SJCRH30 (cell line): ENCODE measurements around the gene ADM. TPM values are rescaled to one million over a fixed set of nuclear protein-coding genes. Genes with fewer than 3 reads are reported as not detected.
"Not testable (repeated sequence)": the region's sequence is repeated elsewhere in the genome, so short reads cannot be mapped to it uniquely, and the experiment has no call there.

ENCODE experiments used
- DNase-seq, 2 experiments: peaks; one replicate each; pipeline ENCODE4 v3.0.0-alpha.2; 2015 to 2020
- H3K27ac ChIP-seq: fragments of 250-450 bp; sonication (Bioruptor Pico); 2 replicates; pipeline ENCODE4 v1.5.1; 2020; ENCODE audit warnings: mild to moderate bottlenecking, moderate library complexity
- H3K27me3 ChIP-seq: fragments of 250-450 bp; sonication (Bioruptor Pico); 2 replicates; pipeline ENCODE4 v1.5.1; 2020; ENCODE audit warnings: mild to moderate bottlenecking, moderate library complexity
- H3K36me3 ChIP-seq: fragments of 250-450 bp; sonication (Bioruptor Pico); 2 replicates; pipeline ENCODE4 v1.5.1; 2020; ENCODE audit warnings: mild to moderate bottlenecking, moderate library complexity
- H3K4me1 ChIP-seq: fragments of 250-450 bp; sonication (Bioruptor Pico); 2 replicates; pipeline ENCODE4 v1.5.1; 2020; ENCODE audit warnings: mild to moderate bottlenecking, moderate library complexity
- H3K4me3 ChIP-seq: fragments of 250-450 bp; sonication (Bioruptor Pico); 2 replicates; pipeline ENCODE4 v1.5.1; 2020; ENCODE audit warnings: mild to moderate bottlenecking, moderate library complexity
- H3K9me3 ChIP-seq: fragments of 250-450 bp; sonication (Bioruptor Pico); replicated peaks from 2 replicates; pipeline ENCODE4 v1.5.1; 2020; ENCODE audit warnings: mild to moderate bottlenecking, moderate library complexity
- total RNA-seq: library from RNA; depleted of rRNA; stranded (reverse); fragments of >200 nt; shearing (Covaris generic); gene quantifications from 2 replicates; pipeline ENCODE4 v1.2.3, GENCODE V29; 2014; rRNA removed

Gene ADM, protein sequence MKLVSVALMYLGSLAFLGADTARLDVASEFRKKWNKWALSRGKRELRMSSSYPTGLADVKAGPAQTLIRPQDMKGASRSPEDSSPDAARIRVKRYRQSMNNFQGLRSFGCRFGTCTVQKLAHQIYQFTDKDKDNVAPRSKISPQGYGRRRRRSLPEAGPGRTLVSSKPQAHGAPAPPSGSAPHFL
- 2.2 and 2.3 TPM in 2 replicates for total RNA-seq

DNA sequence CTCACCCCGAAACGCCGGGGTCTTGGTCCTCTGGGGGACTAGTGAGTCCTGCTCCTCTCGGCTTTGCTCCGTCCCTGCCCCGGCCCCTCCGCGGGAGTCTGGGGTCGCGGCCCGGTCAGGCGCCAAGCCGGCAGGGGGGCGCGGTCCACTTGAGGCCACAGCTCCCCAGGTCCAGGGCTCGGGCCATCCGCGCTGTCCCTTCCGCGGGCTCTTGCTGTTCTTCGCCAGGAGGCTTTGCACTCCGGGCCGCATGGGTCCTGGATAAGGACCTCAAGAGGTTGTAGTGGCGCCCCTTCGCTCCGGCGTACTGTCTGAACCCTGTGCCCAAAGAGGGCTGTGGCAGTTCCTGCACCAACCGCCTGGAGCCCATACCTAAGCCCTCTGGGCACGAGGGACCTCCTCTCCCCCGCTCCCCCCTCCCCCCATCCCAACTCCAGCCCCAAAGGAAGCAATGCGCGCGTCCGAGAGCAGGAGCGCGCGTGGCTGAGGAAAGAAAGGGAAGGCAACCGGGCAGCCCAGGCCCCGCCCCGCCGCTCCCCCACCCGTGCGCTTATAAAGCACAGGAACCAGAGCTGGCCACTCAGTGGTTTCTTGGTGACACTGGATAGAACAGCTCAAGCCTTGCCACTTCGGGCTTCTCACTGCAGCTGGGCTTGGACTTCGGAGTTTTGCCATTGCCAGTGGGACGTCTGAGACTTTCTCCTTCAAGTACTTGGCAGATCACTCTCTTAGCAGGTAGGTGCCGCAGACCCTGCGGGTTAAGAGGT lies at the start of gene ADM:
Gene ADM, plus strand, starts transcription at position 579 of the 767 bp plus-strand sequence. CDS start 628 bp downstream, outside the sequence.
- no peaks in the 10 kb centered on the region for H3K36me3 ChIP-seq
- peaks cover 11% of the 10 kb centered on the region for H3K4me1 ChIP-seq
- no peaks in the 10 kb centered on the region for H3K27me3 ChIP-seq

DNA sequence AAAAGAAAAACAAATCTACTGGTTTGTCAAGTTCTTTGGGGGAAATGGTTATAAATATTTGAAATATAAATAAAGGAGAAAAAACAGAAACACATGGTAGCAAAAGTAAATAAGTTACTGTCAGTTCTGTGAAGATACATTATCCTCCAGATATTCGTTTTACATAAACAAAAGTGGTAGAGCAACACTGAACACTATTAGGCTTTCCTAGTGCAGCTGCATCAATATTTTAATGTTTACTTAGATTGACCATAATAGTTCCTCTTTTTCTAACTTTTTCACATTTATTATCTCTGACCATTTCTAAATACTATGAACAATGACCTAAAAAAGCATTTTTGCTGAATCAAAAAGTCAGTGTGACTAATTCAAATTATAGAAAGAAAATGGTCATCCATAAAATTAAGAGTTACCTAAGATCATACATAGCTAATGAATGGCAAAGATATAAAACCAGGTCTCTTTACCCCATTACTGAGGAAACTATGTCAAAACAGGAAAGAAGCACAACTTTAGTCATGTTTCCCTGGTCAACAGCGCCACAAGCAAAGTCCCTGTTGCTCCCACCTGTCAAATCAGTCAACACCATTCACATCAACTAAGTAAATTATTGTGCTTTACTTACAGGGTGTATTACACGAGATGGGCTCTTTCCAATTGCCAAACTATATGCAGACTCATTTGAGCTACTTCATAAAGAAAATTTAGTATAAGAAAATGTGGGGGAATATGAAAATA lies 49.3 kb upstream of the ADM start:
- Histone ChIP-seq H3K9me3 (no peaks in the 10 kb centered on the region), H3K27me3 (no peaks in the 10 kb centered on the region), H3K4me3 (no peak overlapping the region), H3K27ac (peak overlapping the region; percentile 63), H3K4me1 (peaks cover 19% of the 10 kb centered on the region), H3K36me3 (no peaks in the 10 kb centered on the region)
- peak; percentile 58 to 84 for DNase-seq

More for the DNA sequence above, at the start of gene ADM:
- DNase-seq = peak; percentile 80 to 86
- Histone ChIP-seq H3K27ac (peak within 1 kb of the TSS; percentile 63), H3K4me3 (peak within 1 kb of the TSS; percentile 64), H3K9me3 (no peaks in the 10 kb centered on the region)

DNA sequence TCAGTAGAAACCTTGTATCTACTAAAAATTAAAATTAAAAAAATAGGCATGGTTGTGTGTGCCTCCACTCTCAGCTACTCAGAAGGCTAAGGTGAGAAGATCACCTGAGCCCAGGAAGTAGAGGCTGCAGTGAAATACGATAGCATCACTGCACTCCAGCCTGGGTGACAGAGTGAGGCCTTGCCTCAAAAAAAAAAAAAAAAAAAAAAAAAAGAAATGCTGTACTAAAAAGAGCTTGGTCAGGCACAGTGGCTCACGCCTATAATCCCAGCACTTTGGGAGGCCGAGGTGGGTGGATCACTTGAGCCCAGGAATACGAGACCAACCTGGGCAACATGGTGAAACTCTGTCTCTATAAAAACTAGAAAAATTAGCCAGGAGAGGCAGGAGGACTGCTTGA lies 47.4 kb upstream of the ADM start:
- Histone ChIP-seq H3K9me3 (no peaks in the 10 kb centered on the region), H3K4me3 (no peak overlapping the region), H3K27me3 (no peaks in the 10 kb centered on the region), H3K36me3 (no peaks in the 10 kb centered on the region), H3K27ac (no peak overlapping the region), H3K4me1 (peaks cover 24% of the 10 kb centered on the region)
- DNase-seq = no peak

DNA sequence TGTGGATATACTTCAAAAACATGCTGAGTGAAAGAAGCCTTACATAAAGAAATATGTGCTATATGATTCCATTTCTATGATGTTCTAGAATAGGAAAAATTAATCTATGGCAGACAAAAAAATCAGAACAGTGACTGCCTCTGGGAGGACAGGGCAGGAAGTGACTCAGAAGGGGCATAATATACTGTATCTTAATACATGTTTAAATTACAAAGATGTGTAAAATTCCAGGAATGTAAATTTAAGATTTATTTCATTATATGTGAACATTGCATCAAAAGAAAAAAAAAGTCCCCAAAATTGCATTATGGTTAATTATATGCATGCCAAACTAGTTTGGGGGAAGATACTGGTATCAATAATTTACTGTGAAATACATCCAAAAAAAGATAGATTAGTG lies 43.1 kb upstream of the ADM start:
- Histone ChIP-seq H3K4me3 (no peak overlapping the region), H3K4me1 (peaks cover 5% of the 10 kb centered on the region), H3K27me3 (no peaks in the 10 kb centered on the region), H3K36me3 (0 out of 2 replicates have a peak, but pooled peaks cover 4% of the 10 kb centered on the region), H3K9me3 (peaks cover 4% of the 10 kb centered on the region; the same call in 1 of the 2 replicates), H3K27ac (no peak overlapping the region)
- no peak for DNase-seq

DNA sequence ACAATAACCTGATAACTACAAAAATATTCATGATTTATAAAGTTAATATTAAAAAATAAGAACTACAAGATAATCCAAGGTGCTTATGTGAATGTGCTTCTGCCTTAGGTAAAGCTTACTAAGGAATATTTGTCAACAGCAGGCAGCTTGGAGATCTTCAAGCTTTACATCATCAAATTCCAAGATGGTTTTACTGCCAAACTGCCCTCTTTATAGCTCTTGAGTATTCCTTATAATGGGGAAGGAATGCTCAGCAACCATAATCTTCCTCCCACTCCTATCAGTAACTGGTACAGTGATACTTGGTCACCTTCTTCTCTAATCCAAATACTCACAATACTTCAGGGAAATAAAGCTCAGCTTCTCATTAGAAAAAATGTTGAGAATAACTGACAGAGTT lies 40.9 kb upstream of the ADM start:
- H3K4me1 ChIP-seq = peaks cover 5% of the 10 kb centered on the region; the same call in 1 of the 2 replicates
- H3K9me3 ChIP-seq = peaks cover 4% of the 10 kb centered on the region; the same call in 1 of the 2 replicates
- no peak overlapping the region for H3K27ac ChIP-seq
- H3K36me3 ChIP-seq = 0 out of 2 replicates have a peak, but pooled peaks cover 4% of the 10 kb centered on the region
- no peak overlapping the region for H3K4me3 ChIP-seq
- no peak for DNase-seq
- no peaks in the 10 kb centered on the region for H3K27me3 ChIP-seq

DNA sequence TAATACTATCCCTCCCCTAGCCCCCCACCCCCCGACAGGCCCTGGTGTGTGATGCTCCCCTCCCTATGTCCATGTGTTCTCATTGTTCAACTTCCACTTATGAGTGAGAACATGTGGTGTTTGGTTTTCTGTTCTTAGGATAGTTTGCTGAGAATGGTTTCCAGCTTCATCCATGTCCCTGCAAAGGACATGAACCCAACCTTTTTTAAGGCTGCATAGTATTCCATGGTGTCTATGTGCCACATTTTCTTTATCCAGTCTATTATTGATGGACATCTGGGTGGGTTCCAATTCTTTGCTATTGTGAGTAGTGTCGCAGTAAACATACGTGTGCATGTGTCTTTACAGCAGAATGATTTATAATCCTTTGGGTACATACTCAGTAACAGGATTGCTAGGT lies 40.2 kb upstream of the ADM start:
- H3K9me3 ChIP-seq, H3K36me3 ChIP-seq, DNase-seq, H3K27ac ChIP-seq, H3K4me1 ChIP-seq, H3K27me3 ChIP-seq, H3K4me3 ChIP-seq: not testable (repeated sequence)

DNA sequence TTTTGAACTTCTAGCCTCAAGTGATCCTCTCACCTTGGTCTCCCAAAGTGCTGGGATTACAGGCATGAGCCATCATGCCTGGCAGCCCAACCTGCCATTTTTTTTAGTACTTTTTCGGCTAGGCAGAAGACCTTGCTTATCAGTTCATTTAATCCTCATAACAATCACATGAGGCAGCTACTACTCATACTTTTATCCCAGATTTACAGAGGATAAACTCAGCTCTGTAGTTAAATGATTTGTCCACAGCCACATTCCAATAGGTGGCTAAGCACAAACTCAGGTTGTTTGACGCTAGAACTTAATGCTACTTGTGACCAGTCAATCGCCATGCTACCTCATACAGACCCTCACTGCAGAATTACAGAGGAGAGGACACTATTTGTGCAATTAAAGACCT lies 38.9 kb upstream of the ADM start:
- no peak for DNase-seq
- Histone ChIP-seq H3K27me3 (no peaks in the 10 kb centered on the region), H3K36me3 (0 out of 2 replicates have a peak, but pooled peaks cover 4% of the 10 kb centered on the region)

DNA sequence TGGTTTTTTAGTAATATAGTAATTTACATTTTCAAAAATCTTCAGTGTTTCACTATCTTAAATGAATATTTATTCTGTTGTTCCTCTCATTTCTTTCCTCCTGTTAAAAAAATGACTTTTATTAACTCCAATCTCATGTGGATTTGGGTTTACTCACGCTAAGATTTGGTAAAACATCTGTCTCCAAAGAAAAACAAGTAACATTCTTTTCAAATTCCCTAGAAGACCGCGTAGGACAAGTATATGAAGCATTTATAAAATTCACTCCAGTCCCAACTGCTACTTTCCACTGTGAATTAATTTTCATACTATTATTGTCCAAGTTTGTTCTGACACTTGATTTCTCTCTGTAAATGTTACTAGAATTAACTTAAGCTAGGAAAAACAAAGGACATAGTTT lies 37.1 kb upstream of the ADM start:
- Histone ChIP-seq H3K27ac (no peak overlapping the region), H3K4me3 (no peak overlapping the region), H3K4me1 (no peaks in the 10 kb centered on the region; the same call in 1 of the 2 replicates), H3K36me3 (0 out of 2 replicates have a peak, but pooled peaks cover 4% of the 10 kb centered on the region), H3K27me3 (no peaks in the 10 kb centered on the region), H3K9me3 (peaks cover 4% of the 10 kb centered on the region; the same call in 1 of the 2 replicates)
- no peak for DNase-seq

More for the DNA sequence above, 38.9 kb upstream of the ADM start:
- no peak overlapping the region for H3K27ac ChIP-seq
- peaks cover 4% of the 10 kb centered on the region; the same call in 1 of the 2 replicates for H3K9me3 ChIP-seq
- no peak overlapping the region for H3K4me3 ChIP-seq
- H3K4me1 ChIP-seq = peaks cover 5% of the 10 kb centered on the region; the same call in 1 of the 2 replicates

DNA sequence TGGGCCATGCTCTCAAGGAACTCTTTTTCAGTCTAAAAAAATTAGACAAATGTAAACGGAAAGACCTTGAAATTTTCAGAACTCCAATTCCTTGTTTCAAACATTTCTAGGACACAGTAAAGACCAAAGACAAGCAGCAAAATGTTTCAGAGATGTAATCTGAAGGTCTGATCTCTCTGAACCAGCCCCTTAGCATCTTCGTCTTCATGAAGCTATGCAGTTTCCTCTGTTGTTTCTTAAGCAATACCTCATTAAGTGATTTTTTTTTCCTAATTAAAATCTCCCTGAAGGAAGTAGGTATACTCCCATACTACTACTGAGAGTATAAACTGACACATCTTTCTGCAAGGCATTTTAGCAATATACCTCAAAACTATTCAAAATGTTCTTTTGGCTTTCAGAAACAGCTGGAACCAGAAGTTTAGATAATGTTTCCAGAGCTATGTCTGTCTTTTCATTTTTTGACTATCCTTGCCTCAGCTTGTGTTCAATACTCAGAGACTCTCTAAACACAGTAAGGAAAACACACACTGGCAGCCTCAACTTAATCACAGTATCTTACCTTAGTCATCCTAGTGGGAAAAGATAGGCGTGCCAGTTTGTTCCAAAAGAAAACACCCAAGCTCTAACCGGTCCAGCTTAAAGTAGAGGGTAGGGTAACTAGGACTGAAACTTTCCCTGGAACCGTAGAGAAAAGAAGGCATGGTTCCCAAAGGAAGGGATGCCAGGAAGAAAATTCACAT lies 36.0 kb upstream of the ADM start:
- Histone ChIP-seq H3K27me3 (no peaks in the 10 kb centered on the region), H3K27ac (no peak overlapping the region), H3K4me1 (no peaks in the 10 kb centered on the region; the same call in 1 of the 2 replicates), H3K4me3 (no peak overlapping the region), H3K9me3 (peaks cover 4% of the 10 kb centered on the region; the same call in 1 of the 2 replicates), H3K36me3 (0 out of 2 replicates have a peak, but pooled peaks cover 4% of the 10 kb centered on the region)
- DNase-seq = no peak

DNA sequence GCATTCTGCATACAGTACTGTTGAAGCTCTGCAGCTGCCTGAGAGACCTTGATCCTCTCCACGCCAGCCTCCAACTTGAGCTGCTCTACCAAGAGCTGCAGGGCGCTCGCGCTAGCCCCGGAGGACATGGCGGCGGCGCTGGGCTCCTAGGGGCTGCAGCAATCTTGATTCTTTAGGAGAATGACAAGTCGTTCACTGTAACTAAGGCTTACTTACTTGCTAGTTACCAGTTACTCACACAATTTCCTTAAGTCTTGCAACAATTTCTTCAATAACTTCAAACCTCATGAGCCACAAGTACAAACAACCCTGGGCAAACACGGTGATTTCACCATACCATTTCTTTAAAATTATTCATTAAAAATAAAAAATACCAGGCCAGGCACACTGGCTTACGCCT lies 32.7 kb upstream of the ADM start:
- Histone ChIP-seq H3K9me3 (no peaks in the 10 kb centered on the region), H3K36me3 (no peaks in the 10 kb centered on the region), H3K27ac (no peak overlapping the region), H3K4me3 (no peak overlapping the region), H3K4me1 (no peaks in the 10 kb centered on the region; the same call in 1 of the 2 replicates), H3K27me3 (no peaks in the 10 kb centered on the region)
- DNase-seq = no peak

DNA sequence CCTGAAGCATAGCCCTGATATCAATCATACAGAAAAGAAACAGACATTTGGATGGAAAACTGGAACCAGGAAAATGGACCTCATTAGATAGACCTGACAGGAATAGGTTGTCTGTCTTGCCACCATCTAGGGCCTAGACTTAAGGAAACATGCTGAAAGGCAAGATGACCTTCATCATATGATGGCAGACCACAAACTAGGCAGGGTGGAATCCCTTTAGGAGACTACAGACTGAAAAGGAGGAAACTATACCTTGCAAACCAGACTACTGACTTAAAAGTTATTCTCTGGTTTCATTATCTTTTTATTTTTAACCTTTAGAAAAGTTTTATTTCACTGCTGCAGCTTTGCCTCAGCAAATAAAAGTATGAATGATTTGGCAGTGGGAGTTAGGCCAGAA lies 31.1 kb upstream of the ADM start:
- Histone ChIP-seq H3K4me1 (no peaks in the 10 kb centered on the region), H3K4me3 (no peak overlapping the region), H3K27me3 (no peaks in the 10 kb centered on the region), H3K36me3 (no peaks in the 10 kb centered on the region), H3K27ac (no peak overlapping the region), H3K9me3 (no peaks in the 10 kb centered on the region)
- no peak for DNase-seq

DNA sequence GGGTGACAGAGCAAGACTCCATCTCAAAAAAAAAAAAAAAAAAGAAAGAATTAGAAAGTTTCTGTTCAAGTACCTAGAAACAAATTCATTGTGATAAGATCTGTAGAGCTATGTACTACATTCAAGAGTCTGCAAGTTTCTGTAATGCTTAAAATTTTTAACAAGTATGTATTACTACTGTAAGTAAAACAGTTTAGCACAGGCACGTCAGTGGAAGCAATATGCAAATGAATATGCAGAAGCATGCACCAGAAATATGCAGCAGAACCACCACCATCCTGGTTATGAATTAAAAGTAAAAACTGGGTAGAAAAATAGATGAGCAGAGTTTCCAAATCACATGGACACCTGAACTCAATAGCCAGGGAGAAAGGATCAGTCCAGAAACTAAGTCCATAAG lies 30.1 kb upstream of the ADM start:
- Histone ChIP-seq H3K27ac (no peak overlapping the region), H3K9me3 (no peaks in the 10 kb centered on the region), H3K4me3 (no peak overlapping the region), H3K36me3 (no peaks in the 10 kb centered on the region), H3K27me3 (no peaks in the 10 kb centered on the region), H3K4me1 (no peaks in the 10 kb centered on the region)
- no peak for DNase-seq

DNA sequence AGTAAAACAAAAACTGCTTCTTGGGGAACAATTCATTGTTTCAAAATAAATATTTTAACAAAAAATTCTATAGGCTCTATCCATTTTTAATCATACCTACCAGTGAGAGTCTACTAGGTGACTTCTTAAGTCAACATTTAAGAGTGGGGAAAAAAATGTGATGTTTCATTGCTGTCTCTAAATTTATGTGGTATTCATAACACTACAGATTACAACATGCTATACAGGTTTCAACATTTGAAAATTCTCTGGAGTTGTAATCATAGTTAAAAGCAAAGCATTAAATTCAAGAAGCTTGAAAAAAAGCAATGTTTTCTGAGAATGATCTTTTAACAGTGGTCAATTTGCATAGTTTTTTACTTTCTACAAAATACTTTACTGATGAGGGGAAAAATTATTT lies 29.2 kb upstream of the ADM start:
- Histone ChIP-seq H3K9me3 (no peaks in the 10 kb centered on the region), H3K27ac (no peak overlapping the region), H3K4me3 (no peak overlapping the region), H3K36me3 (no peaks in the 10 kb centered on the region), H3K27me3 (no peaks in the 10 kb centered on the region), H3K4me1 (no peaks in the 10 kb centered on the region)
- DNase-seq = no peak

DNA sequence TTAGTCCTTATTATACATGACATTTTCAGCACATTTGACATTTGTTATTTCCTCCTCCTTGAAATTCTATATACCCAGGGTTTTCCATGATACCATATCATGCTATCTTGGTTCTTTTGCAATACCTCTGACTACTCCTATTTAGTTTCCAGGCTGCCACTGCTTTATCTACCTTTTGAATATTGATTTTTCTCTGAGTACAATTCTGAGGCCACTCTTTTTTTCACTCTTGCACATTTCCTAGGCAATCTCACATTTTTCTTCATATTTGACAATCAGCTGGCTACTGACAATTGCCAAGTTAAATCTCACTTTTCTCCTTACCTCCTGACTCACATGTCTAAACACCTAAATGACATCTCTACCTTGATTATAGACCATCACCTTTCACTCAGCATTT lies 22.8 kb upstream of the ADM start:
- Histone ChIP-seq H3K9me3 (no peaks in the 10 kb centered on the region), H3K36me3 (no peaks in the 10 kb centered on the region), H3K4me3 (no peak overlapping the region), H3K27me3 (no peaks in the 10 kb centered on the region), H3K4me1 (no peaks in the 10 kb centered on the region), H3K27ac (no peak overlapping the region)
- DNase-seq = no peak
